CD4-positive, alpha-beta memory T cell (primary cell): Measurements from ENCODE around the gene RAB4A. TPM values are rescaled to one million over a fixed set of nuclear protein-coding genes. Genes with fewer than 3 reads are reported as not detected.
"Not testable (repeated sequence)": the region's sequence is repeated elsewhere in the genome, so short reads cannot be mapped to it uniquely, and the experiment has no call there.

Experiments
- CTCF ChIA-PET: fragments of 350-600 bp; sonication (Branson Sonifier 250); formaldehyde crosslinking; loops from one replicate; lab custom pipeline; 2021; ENCODE audit warnings: inconsistent platforms; ENCODE audit not compliant: partially characterized antibody; lab: Charles Lee
- POLR2A ChIA-PET: fragments of 350-600 bp; sonication (Branson Sonifier 250); formaldehyde crosslinking; loops from one replicate; lab custom pipeline; 2021; ENCODE audit not compliant: partially characterized antibody; lab: Charles Lee
- DNase-seq, 5 donors: peaks; one replicate each; pipeline versions ENCODE4 v3.0.0 to v3.0.0-alpha.2; 2020 to 2022; ENCODE audit warnings: mixed read lengths in 1 of 5
- H3K27ac ChIP-seq: one replicate; pipeline ENCODE4 v1.7.0; 2013; ENCODE audit warnings: low read depth, low read length
- H3K27me3 ChIP-seq: 2 replicates; pipeline ENCODE4 v1.7.0; 2013; ENCODE audit warnings: mild to moderate bottlenecking, low read length, moderate library complexity; ENCODE audit not compliant: insufficient read depth
- H3K36me3 ChIP-seq: 2 replicates; pipeline ENCODE4 v1.7.0; 2013; ENCODE audit warnings: mild to moderate bottlenecking, low read length, moderate library complexity; ENCODE audit not compliant: insufficient read depth
- H3K4me1 ChIP-seq: 2 replicates; pipeline ENCODE4 v1.7.0; 2013; ENCODE audit warnings: mild to moderate bottlenecking, low read length, moderate library complexity; ENCODE audit not compliant: insufficient read depth
- H3K4me3 ChIP-seq, 2 donors: one replicate each; pipeline ENCODE4 v1.7.0; 2013; ENCODE audit warnings: low read length in 2 of 2, mild to moderate bottlenecking in 1 of 2
- H3K9me3 ChIP-seq, 2 donors: one replicate each; pipeline ENCODE4 v1.7.0; 2013; ENCODE audit warnings: low read length in 2 of 2, control low read depth in 1 of 2; ENCODE audit not compliant: control insufficient read depth in 1 of 2
- H3K27ac Mint-ChIP-seq, 7 donors: one replicate each; pipeline ENCODE4 v1.8.0; 2020 to 2021; ENCODE audit warnings: mixed read lengths in 7 of 7, mild to moderate bottlenecking in 6 of 7, inconsistent platforms in 3 of 7, moderate library complexity in 3 of 7
- H3K27me3 Mint-ChIP-seq, 2 donors: one replicate each; pipeline ENCODE4 v1.8.0; 2020 to 2021; ENCODE audit warnings: mixed read lengths in 2 of 2
- H3K36me3 Mint-ChIP-seq, 2 donors: one replicate each; pipeline ENCODE4 v1.8.0; 2020 to 2021; ENCODE audit warnings: mixed read lengths in 2 of 2, inconsistent platforms in 1 of 2, mild to moderate bottlenecking in 1 of 2
- H3K4me1 Mint-ChIP-seq, 4 donors: one replicate each; pipeline ENCODE4 v1.8.0; 2020 to 2021; ENCODE audit warnings: mixed read lengths in 4 of 4, mild to moderate bottlenecking in 1 of 4
- H3K4me3 Mint-ChIP-seq, 8 donors: one replicate each; pipeline ENCODE4 v1.8.0; 2020 to 2021; ENCODE audit warnings: mixed read lengths in 8 of 8, mild to moderate bottlenecking in 7 of 8, moderate library complexity in 6 of 8, inconsistent platforms in 3 of 8
- H3K9me3 Mint-ChIP-seq, 8 donors: one replicate each; pipeline ENCODE4 v1.8.0; 2020 to 2021; ENCODE audit warnings: mixed read lengths in 8 of 8, mild to moderate bottlenecking in 5 of 8, inconsistent platforms in 3 of 8, moderate library complexity in 1 of 8
- intact Hi-C: fragments of 100-400 bp; cut with micrococcal nuclease; formaldehyde crosslinking; loops from one replicate; pipeline ENCODE4 v1.15.1; 2023
- polyA plus RNA-seq, 2 donors: library from polyadenylated mRNA; unstranded; fragments of 300-500 nt; fragmentation: Illumina TruSeq; gene quantifications; one replicate each; pipeline ENCODE4 v1.2.3, GENCODE V29; 2021
- total RNA-seq, 2 experiments: library from RNA; stranded (reverse); gene quantifications; one replicate each; pipeline ENCODE4 v1.2.3, GENCODE V29; 2021

The RAB4A gene
- total and polyA plus RNA-seq, 4 experiments from 2014 or later, result 18.8 to 44.9 (median 33.3) TPM

- H3K27me3 ChIP-seq, H3K4me3 ChIP-seq, intact Hi-C loops, H3K9me3 ChIP-seq, H3K27me3 Mint-ChIP-seq, H3K36me3 ChIP-seq, CTCF ChIA-PET, H3K9me3 Mint-ChIP-seq: not testable (repeated sequence)
- peaks cover 32 to 47% of the 10 kb centered on the region in 2 donors for H3K36me3 Mint-ChIP-seq
- peak overlapping the region; percentile 83 to 96 (median 90) for H3K27ac Mint-ChIP-seq
- Histone ChIP-seq H3K4me1 (peaks cover 16% of the 10 kb centered on the region), H3K27ac (peak overlapping the region; percentile 41)
- POLR2A ChIA-PET, result interaction anchor here (3.8 kb wide), 1 partner anchor 15 kb away, joined by 21 read pairs; the partner anchor contains the start of gene CCSAP
- peak overlapping the region in 5 of 8 donors; percentile 9 to 70 (median 40) for H3K4me3 Mint-ChIP-seq
- H3K4me1 Mint-ChIP-seq, result peaks cover 7 to 56% (median 43%) of the 10 kb centered on the region in 4 donors
- peak; percentile 56 to 83 (median 71) for DNase-seq
Measured at GRCh38 chr1:229327765-229328164, 56.9 kb downstream of the RAB4A start.

- no peaks in the 10 kb centered on the region for H3K27me3 Mint-ChIP-seq
- peaks cover 0 to 4% (median 0%) of the 10 kb centered on the region in 8 donors for H3K9me3 Mint-ChIP-seq
- no peak overlapping the region for H3K4me3 ChIP-seq
- intact Hi-C loops, result no loop called here
- ChIA-PET POLR2A (no interaction called here), CTCF (no interaction called here)
- peaks cover 16% of the 10 kb centered on the region for H3K4me1 ChIP-seq
- H3K27ac ChIP-seq, result peak overlapping the region; percentile 41
- no peak overlapping the region for H3K4me3 Mint-ChIP-seq
- DNase-seq, result no peak
- H3K36me3 ChIP-seq, result peaks cover 4% of the 10 kb centered on the region
- peak overlapping the region in 6 of 7 donors; percentile 76 to 96 (median 89) for H3K27ac Mint-ChIP-seq
- H3K36me3 Mint-ChIP-seq, result peaks cover 24 to 40% of the 10 kb centered on the region in 2 donors
- H3K4me1 Mint-ChIP-seq, result peaks cover 7 to 54% (median 42%) of the 10 kb centered on the region in 4 donors
- H3K9me3 ChIP-seq, result no peaks in the 10 kb centered on the region
- no peaks in the 10 kb centered on the region for H3K27me3 ChIP-seq
Measured at GRCh38 chr1:229328598-229329362, 57.9 kb downstream of the RAB4A start.

- Histone ChIP-seq H3K27me3 (no peaks in the 10 kb centered on the region), H3K27ac (no peak overlapping the region), H3K4me1 (peaks cover 15% of the 10 kb centered on the region), H3K4me3 (no peak overlapping the region), H3K36me3 (no peaks in the 10 kb centered on the region), H3K9me3 (peaks cover 0 to 3% of the 10 kb centered on the region in 2 donors)
- DNase-seq, result no peak
- intact Hi-C loops, result no loop called here
- H3K27me3 Mint-ChIP-seq, result peaks cover 0 to 2% of the 10 kb centered on the region in 2 donors
- peaks cover 0 to 9% (median 3%) of the 10 kb centered on the region in 8 donors for H3K9me3 Mint-ChIP-seq
- ChIA-PET CTCF (interaction anchor here (0.9 kb wide), 1 partner anchor 9 kb away, joined by 3 read pairs; the partner anchor contains the start of gene CCSAP), POLR2A (interaction anchor here (1.8 kb wide), 1 partner anchor 8 kb away, joined by 5 read pairs; the partner anchor contains the start of gene CCSAP)
- H3K4me1 Mint-ChIP-seq, result peaks cover 12 to 38% (median 22%) of the 10 kb centered on the region in 4 donors
- no peak overlapping the region for H3K4me3 Mint-ChIP-seq
- no peak overlapping the region for H3K27ac Mint-ChIP-seq
- H3K36me3 Mint-ChIP-seq, result peaks cover 7 to 11% of the 10 kb centered on the region in 2 donors
Measured at GRCh38 chr1:229334269-229334668, 63.4 kb downstream of the RAB4A start.

- Histone ChIP-seq H3K4me3 (no peak overlapping the region), H3K4me1 (peaks cover 19% of the 10 kb centered on the region), H3K27me3 (no peaks in the 10 kb centered on the region), H3K36me3 (no peaks in the 10 kb centered on the region), H3K27ac (no peak overlapping the region), H3K9me3 (peaks cover 0 to 3% of the 10 kb centered on the region in 2 donors)
- ChIA-PET CTCF (interaction anchor here (0.9 kb wide), 1 partner anchor 8 kb away, joined by 3 read pairs; the partner anchor contains the start of gene CCSAP), POLR2A (interaction anchor here (1.8 kb wide), 1 partner anchor 8 kb away, joined by 5 read pairs; the partner anchor contains the start of gene CCSAP)
- peaks cover 0 to 9% (median 3%) of the 10 kb centered on the region in 8 donors for H3K9me3 Mint-ChIP-seq
- H3K4me3 Mint-ChIP-seq, result no peak overlapping the region
- H3K27me3 Mint-ChIP-seq, result peaks cover 0 to 2% of the 10 kb centered on the region in 2 donors
- peaks cover 5 to 11% of the 10 kb centered on the region in 2 donors for H3K36me3 Mint-ChIP-seq
- intact Hi-C loops, result no loop called here
- peak overlapping the region in 1 of 7 donors; percentile 35 for H3K27ac Mint-ChIP-seq
- H3K4me1 Mint-ChIP-seq, result peaks cover 16 to 43% (median 25%) of the 10 kb centered on the region in 4 donors
- no peak for DNase-seq
Measured at GRCh38 chr1:229334716-229335115, 63.8 kb downstream of the RAB4A start.

- H3K27ac Mint-ChIP-seq, result peak overlapping the region in 4 of 7 donors; percentile 1 to 48 (median 24)
Measured at GRCh38 chr1:229336345-229336744, 65.4 kb downstream of the RAB4A start.

GRCh38 chr1:229339086-229339485, 68.2 kb downstream of the RAB4A start:
- no peak for DNase-seq
- Mint-ChIP-seq H3K4me1 (peaks cover 30 to 63% (median 43%) of the 10 kb centered on the region in 4 donors), H3K4me3 (peak overlapping the region in 7 of 8 donors; percentile 89 to 95 (median 91)), H3K27ac (peak overlapping the region in 6 of 7 donors; percentile 48 to 92 (median 84)), H3K27me3 (peaks cover 0 to 2% of the 10 kb centered on the region in 2 donors), H3K36me3 (peaks cover 11 to 16% of the 10 kb centered on the region in 2 donors), H3K9me3 (peaks cover 0 to 6% (median 4%) of the 10 kb centered on the region in 8 donors)
- POLR2A ChIA-PET, result interaction anchor here (1.8 kb wide), 2 partner anchors 8 to 12 kb away, joined by 4 to 5 read pairs; no protein-coding TSS in a partner anchor
- Histone ChIP-seq H3K4me1 (peaks cover 51% of the 10 kb centered on the region), H3K4me3 (peak overlapping the region in 1 of 2 donors; percentile 9), H3K9me3 (peaks cover 0 to 3% of the 10 kb centered on the region in 2 donors), H3K27ac (peak overlapping the region; percentile 26), H3K27me3 (no peaks in the 10 kb centered on the region), H3K36me3 (no peaks in the 10 kb centered on the region)
- intact Hi-C loops, result no loop called here
- CTCF ChIA-PET, result interaction anchor here (0.7 to 1.4 kb wide), 2 partner anchors 68 to 81 kb away, joined by 3 to 4 read pairs; partner anchors contain the start of gene RAB4A

More at GRCh38 chr1:229336345-229336744, 65.4 kb downstream of the RAB4A start:
- H3K36me3 Mint-ChIP-seq, result peaks cover 8 to 11% of the 10 kb centered on the region in 2 donors
- CTCF ChIA-PET, result no interaction called here
- H3K4me3 Mint-ChIP-seq, result peak overlapping the region in 2 of 8 donors; percentile 22 to 44
- peaks cover 0 to 3% of the 10 kb centered on the region in 2 donors for H3K9me3 ChIP-seq
- H3K4me1 Mint-ChIP-seq, result peaks cover 24 to 52% (median 36%) of the 10 kb centered on the region in 4 donors
- intact Hi-C loops, result no loop called here
- H3K4me1 ChIP-seq, result peaks cover 36% of the 10 kb centered on the region
- no peaks in the 10 kb centered on the region for H3K27me3 ChIP-seq
- H3K9me3 Mint-ChIP-seq, result peaks cover 0 to 9% (median 3%) of the 10 kb centered on the region in 8 donors
- H3K27ac ChIP-seq, result no peak overlapping the region
- no peaks in the 10 kb centered on the region for H3K36me3 ChIP-seq
- POLR2A ChIA-PET, result interaction anchor here (1.2 kb wide), 1 partner anchor 11 kb away, joined by 3 read pairs; no protein-coding TSS in a partner anchor
- peaks cover 0 to 2% of the 10 kb centered on the region in 2 donors for H3K27me3 Mint-ChIP-seq
- no peak for DNase-seq
- H3K4me3 ChIP-seq, result no peak overlapping the region
